Hepatocyte (in vitro differentiated cells): ENCODE results near the gene CDK14. TPM values are rescaled to one million over a fixed set of nuclear protein-coding genes. Genes with fewer than 3 reads are reported as not detected.

Source experiments
- DNase-seq: peaks from one replicate; pipeline ENCODE4 v3.0.0-alpha.2; 2016; ENCODE audit warnings: low spot score
- H2AFZ ChIP-seq: fragments of 200-600 bp; sonication (generic); 2 replicates; pipeline ENCODE4 v1.6.0; 2016; ENCODE audit warnings: antibody characterized with exemption, mild to moderate bottlenecking
- H3K27ac ChIP-seq: fragments of 200-600 bp; sonication (generic); 2 replicates; pipeline ENCODE4 v1.5.1; 2016; ENCODE audit warnings: mild to moderate bottlenecking
- H3K27me3 ChIP-seq: fragments of 200-600 bp; sonication (generic); 2 replicates; pipeline ENCODE4 v1.6.1; 2016
- H3K36me3 ChIP-seq: fragments of 200-600 bp; sonication (generic); replicated peaks from 2 replicates; pipeline ENCODE4 v1.5.1; 2016; ENCODE audit warnings: low read depth; ENCODE audit not compliant: insufficient read depth
- H3K4me1 ChIP-seq: fragments of 200-600 bp; sonication (generic); 2 replicates; pipeline ENCODE4 v1.5.1; 2016; ENCODE audit warnings: mild to moderate bottlenecking, moderate library complexity; ENCODE audit not compliant: insufficient read depth
- H3K4me2 ChIP-seq: fragments of 200-600 bp; sonication (generic); 2 replicates; pipeline ENCODE4 v1.6.0; 2016
- H3K4me3 ChIP-seq: fragments of 200-600 bp; sonication (generic); 2 replicates; pipeline ENCODE4 v1.5.1; 2016; ENCODE audit warnings: mild to moderate bottlenecking
- H3K79me2 ChIP-seq: fragments of 200-600 bp; sonication (generic); 2 replicates; pipeline ENCODE4 v1.6.0; 2017; ENCODE audit warnings: mild to moderate bottlenecking
- H3K9me2 ChIP-seq: fragments of 200-600 bp; sonication (generic); replicated peaks from 2 replicates; pipeline ENCODE4 v1.6.0; 2017; ENCODE audit warnings: mild to moderate bottlenecking; ENCODE audit not compliant: insufficient read depth
- H3K9me3 ChIP-seq: fragments of 200-600 bp; sonication (generic); 2 replicates; pipeline ENCODE4 v1.5.1; 2016; ENCODE audit warnings: low read depth, mild to moderate bottlenecking
- H4K20me1 ChIP-seq: fragments of 200-600 bp; sonication (generic); 2 replicates; pipeline ENCODE4 v1.6.0; 2016; ENCODE audit warnings: mild to moderate bottlenecking; ENCODE audit not compliant: insufficient read depth, poor library complexity, severe bottlenecking
- EZH2 ChIP-seq: fragments of 200-600 bp; sonication (generic); IDR thresholded peaks from 2 replicates; pipeline ENCODE4 v1.6.1; 2016; ENCODE audit warnings: antibody characterized with exemption, mild to moderate bottlenecking, borderline replicate concordance
- EZH2phosphoT487 ChIP-seq: fragments of 200-600 bp; sonication (generic); IDR thresholded peaks from one replicate; pipeline ENCODE4 v1.6.1; 2018; ENCODE audit warnings: antibody characterized with exemption, mild to moderate bottlenecking, low read depth, moderate library complexity; ENCODE audit not compliant: unreplicated experiment, severe bottlenecking
- WGBS: methylation state at CpG from one replicate; pipeline ENCODE4 v1.1.6; 2016; ENCODE audit warnings: low lambda C conversion rate; ENCODE audit errors: missing lambda C conversion rate; 5-methylcytosine and 5-hydroxymethylcytosine counted together
- polyA plus RNA-seq: library from polyadenylated mRNA; unstranded; fragments of >200 nt; fragmentation: Nextera tagmentation; extraction: Ambion mirVana; gene quantifications from 2 replicates; pipeline ENCODE4 v1.2.1, GENCODE V29; 2016
- total RNA-seq: library from RNA; depleted of rRNA; stranded (reverse); fragments of >200 nt; gene quantifications from 2 replicates; pipeline ENCODE4 v1.2.3, GENCODE V29; 2014
- TF ChIP-seq, protein P1 (sequence below): fragments of 200-600 bp; sonication (generic); IDR thresholded peaks from 2 replicates; pipeline ENCODE4 v1.5.1; 2016; ENCODE audit warnings: antibody characterized with exemption, mild to moderate bottlenecking; ENCODE audit not compliant: poor library complexity

Gene CDK14
- total and polyA plus RNA-seq, 2 experiments from 2014 or later, result 8.6 to 23.5 TPM

DNA sequence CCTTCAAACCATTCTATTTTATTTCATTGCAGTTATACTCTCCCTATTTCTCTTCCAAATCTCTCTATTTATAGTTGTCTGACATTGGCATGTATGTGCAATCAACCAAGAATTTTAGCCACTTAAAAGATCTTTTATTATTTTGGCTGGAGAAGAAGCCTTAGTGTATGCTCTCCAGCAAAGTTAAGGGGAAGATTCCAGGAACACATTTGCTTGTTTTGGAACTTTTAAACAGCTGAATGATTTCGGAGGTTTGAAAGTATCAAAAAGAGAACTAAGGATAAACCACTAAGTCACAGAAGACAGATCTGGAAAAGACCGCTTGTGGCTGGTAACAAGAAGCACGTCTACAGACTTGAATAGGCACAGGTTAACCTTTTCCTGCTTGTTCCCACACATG, 485.9 kb downstream of the CDK14 start:
- Histone ChIP-seq H3K4me3 (no peak overlapping the region), H3K79me2 (no peaks in the 10 kb centered on the region), H3K4me2 (no peak overlapping the region), H3K36me3 (no peaks in the 10 kb centered on the region), H4K20me1 (no peaks in the 10 kb centered on the region), H3K9me3 (no peaks in the 10 kb centered on the region), H3K9me2 (no peaks in the 10 kb centered on the region), H2AFZ (no peak overlapping the region), H3K27me3 (no peaks in the 10 kb centered on the region), H3K4me1 (no peaks in the 10 kb centered on the region), H3K27ac (peak overlapping the region; percentile 6)
- DNase-seq, result no peak
- WGBS, result 69% methylated on average over 3 of the region's 3 CpGs
- TF ChIP-seq EZH2 (no peak), EZH2phosphoT487 (no peak)
- TF ChIP-seq, protein P1, sequence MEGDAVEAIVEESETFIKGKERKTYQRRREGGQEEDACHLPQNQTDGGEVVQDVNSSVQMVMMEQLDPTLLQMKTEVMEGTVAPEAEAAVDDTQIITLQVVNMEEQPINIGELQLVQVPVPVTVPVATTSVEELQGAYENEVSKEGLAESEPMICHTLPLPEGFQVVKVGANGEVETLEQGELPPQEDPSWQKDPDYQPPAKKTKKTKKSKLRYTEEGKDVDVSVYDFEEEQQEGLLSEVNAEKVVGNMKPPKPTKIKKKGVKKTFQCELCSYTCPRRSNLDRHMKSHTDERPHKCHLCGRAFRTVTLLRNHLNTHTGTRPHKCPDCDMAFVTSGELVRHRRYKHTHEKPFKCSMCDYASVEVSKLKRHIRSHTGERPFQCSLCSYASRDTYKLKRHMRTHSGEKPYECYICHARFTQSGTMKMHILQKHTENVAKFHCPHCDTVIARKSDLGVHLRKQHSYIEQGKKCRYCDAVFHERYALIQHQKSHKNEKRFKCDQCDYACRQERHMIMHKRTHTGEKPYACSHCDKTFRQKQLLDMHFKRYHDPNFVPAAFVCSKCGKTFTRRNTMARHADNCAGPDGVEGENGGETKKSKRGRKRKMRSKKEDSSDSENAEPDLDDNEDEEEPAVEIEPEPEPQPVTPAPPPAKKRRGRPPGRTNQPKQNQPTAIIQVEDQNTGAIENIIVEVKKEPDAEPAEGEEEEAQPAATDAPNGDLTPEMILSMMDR, result no peak

DNA sequence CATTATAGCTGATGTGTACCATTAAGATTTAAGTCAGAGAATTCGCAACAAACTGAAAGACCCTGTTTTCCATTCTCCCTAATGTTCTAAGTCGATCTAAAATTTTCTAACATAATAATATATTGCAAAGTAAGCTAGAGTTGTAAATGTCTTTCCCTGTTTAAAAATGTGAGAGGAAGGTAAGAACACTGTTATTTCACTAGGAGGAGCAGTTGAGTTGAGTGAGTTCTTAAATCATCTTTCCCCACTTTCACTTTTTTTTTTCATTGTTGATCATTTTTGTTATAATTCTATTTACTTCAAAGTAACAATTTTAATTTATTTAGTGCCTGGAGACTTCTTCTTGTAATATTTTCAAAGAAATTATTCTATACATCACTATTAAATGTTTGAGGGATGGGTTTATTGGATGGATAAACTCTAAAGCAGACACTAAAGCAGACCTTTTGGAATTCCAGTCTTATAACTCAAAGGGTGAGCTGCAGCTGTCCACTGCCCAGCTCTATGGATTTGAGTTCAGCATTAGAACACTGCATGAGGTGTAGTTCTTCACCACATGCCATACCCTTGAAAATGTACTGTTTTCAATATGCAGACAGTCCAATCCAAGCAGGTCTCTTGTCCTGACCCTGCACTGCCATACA, 486.9 kb downstream of the CDK14 start:
- H3K9me3 ChIP-seq, result no peaks in the 10 kb centered on the region
- peak; percentile 22 for DNase-seq
- no peaks in the 10 kb centered on the region for H3K4me1 ChIP-seq
- 54% methylated on average over 2 of the region's 2 CpGs for WGBS
- no peaks in the 10 kb centered on the region for H3K27me3 ChIP-seq
- H3K36me3 ChIP-seq, result no peaks in the 10 kb centered on the region
- no peaks in the 10 kb centered on the region for H4K20me1 ChIP-seq
- H3K4me3 ChIP-seq, result no peak overlapping the region
- TF ChIP-seq, protein P1, result peak; percentile 64
- TF ChIP-seq EZH2 (no peak), EZH2phosphoT487 (no peak)
- H2AFZ ChIP-seq, result no peak overlapping the region
- H3K27ac ChIP-seq, result no peak overlapping the region
- no peaks in the 10 kb centered on the region for H3K79me2 ChIP-seq
- H3K9me2 ChIP-seq, result no peaks in the 10 kb centered on the region
- no peak overlapping the region for H3K4me2 ChIP-seq

DNA sequence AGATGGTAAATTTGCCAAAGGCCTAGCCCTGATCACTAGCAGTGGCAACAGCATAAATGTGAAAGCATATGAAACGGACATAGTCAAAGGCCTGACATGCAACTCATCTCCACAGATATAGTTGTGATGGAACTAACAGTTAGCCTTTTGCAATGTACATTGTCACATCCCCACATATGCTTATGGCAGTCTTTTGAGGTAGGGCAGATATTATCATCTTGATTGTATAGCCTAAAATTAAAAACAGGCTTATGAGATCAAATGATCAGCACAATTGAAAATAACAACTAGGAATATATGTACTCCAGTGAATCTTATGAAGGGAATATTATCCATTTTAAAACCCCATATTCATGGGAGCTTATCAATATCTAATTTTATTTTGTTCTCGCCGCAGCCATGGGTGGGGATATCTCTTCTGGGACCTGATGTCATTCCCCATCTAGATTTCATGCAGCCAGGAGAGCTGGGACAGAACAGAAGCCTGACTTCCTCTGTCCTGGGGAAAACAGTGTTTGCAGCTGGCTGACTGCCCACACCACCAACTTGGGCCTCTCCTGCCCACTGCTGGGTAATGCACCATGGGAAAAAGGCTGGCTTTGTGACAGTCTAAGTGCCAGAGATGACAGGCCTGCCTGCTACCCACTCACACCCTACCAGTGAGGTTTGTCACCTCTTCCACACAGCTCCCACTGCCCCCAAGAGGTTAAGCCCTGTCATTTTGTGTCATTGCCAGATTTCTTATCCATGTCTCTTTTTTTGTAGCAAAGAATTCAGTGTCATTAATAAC, 487.9 kb downstream of the CDK14 start:
- Histone ChIP-seq H3K9me3 (no peaks in the 10 kb centered on the region), H3K27ac (no peak overlapping the region), H3K36me3 (no peaks in the 10 kb centered on the region), H3K4me1 (no peaks in the 10 kb centered on the region), H2AFZ (no peak overlapping the region), H3K4me2 (no peak overlapping the region), H3K27me3 (no peaks in the 10 kb centered on the region), H3K4me3 (no peak overlapping the region), H3K79me2 (no peaks in the 10 kb centered on the region), H4K20me1 (no peaks in the 10 kb centered on the region), H3K9me2 (no peaks in the 10 kb centered on the region)
- 82% methylated on average over 3 of the region's 3 CpGs for WGBS
- DNase-seq, result peak; percentile 7
- TF ChIP-seq EZH2 (no peak), EZH2phosphoT487 (no peak)
- TF ChIP-seq, protein P1, result no peak
